Ammon's horn (tissue), 1 donor: ENCODE data around the gene ZNF765.
"Not testable (repeated sequence)": the region's sequence is repeated elsewhere in the genome, so short reads cannot be mapped to it uniquely, and the experiment has no call there.

Experiments
- DNase-seq: peaks from one replicate; pipeline ENCODE4 v3.0.0-alpha.2; 2016; ENCODE audit warnings: low spot score

The ZNF765 gene

DNA sequence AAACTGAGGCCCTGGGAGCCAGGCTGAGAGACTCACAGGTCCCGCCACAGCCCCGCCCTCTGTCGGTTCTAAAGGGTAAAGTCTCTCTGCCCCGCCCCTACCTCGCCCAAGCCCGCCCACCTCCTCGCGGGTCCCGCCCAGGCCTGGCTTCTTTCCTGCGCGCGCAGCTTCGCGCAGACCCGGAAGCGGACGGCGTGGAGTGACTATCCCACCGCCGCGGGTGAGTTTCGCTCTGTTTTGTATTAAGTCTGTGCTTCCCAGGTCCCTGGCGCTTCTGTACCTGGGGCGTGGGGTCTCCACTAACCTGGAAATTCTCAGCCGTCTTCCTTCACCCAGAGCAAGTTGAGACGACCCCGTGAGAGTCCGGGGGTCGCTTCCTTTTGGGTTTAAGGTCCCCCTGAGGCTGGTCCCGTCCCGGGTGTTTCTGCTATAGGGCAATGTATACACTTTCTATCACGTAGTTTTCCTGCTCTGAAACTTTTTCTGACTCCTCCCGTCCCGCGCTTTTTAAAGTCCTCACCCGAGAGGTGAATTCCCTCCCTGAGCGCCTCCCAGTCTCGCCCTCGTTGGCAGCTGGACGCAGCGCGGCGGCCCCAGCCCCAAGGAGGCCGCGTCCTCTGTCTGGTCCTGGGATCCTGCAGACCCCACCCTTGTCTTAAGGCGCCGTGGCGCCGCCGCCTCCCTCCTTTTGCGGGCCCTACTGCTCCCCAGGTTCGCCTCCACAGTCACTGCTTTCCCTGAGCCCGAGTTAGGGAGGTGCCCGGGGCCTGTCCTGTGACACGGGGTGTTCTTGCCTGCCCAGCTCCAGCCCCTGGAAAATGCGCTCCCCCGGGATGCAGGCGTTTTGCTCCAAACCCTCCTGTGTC, at the start of gene ZNF765:
TSS of gene ZNF765 (plus strand) at position 176 of the 866 bp plus-strand sequence. CDS start 2,867 bp downstream, outside the sequence.
- DNase-seq = peak; percentile 93

DNA sequence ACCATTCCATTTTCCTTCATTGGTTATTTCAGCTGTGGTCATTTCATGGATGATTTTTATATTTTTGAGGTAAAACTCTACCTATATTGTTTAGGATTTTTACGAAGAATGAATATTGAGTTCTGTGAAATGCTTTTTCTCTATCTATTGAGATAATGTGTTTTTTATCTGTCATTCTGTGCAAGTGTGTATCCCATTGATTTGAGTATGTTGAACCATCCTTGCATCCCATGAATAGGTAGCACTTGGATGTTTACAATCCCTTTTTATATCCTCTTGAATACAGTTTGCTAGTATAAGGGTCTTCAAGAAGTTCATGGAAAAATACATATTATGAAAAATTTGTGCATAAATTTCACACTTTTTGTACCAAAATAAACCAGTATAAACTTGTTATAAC, 39.2 kb upstream of the ZNF765 start:
- DNase-seq = no peak

DNA sequence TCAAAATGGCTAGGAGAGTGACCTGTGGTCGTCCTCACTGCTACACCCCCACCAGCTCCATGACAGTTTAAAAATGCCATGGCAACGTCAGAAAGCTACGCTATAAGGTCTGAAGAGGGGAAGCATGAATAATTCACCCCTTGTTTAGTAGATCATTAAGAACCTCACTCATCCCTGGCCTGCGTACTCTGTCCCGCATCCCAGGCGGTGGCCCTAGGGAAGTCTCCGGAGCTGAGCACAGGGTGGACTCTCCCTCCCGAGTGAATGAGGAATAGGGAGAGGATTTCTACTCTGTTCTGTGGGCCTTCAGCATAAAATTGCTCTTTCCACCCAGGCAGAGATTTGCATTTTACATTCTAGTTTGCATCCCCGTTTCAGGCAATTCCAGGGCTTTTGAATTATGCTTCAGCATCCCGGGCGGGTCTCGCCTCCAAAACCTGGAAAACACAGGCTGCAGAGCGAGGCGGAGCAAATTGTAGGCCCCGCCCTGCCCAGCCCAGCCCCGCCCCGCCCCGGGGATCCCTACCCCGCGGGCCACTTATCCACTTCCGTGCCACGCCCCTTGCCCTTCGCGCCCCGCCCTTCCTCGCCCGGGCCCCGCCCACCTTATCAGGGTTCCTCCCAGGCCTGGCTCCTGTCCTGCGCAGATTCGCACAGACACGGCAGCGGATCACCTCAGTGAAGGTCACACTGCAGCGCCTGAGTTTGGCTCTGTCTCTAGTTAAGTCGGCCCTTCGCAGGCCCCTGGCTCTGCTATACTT, 36.9 kb upstream of the ZNF765 start:
- DNase-seq = no peak

DNA sequence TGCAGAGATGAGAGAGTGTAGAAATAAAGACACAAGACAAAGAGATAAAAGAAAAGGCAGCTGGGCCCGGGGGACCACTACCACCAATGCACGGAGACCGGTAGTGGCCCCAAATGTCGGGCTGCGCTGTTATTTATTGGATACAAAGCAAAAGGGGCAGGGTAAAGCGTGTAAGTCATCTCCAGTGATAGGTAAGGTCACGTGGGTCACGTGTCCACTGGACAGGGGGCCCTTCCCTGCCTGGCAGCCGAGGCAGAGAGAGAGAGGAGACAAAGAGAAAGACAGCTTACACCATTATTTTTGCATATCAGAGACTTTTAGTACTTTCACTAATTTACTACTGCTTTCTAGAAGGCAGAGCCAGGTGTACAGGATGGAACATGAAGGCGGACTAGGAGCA, 34.9 kb upstream of the ZNF765 start:
- DNase-seq = not testable (repeated sequence)

DNA sequence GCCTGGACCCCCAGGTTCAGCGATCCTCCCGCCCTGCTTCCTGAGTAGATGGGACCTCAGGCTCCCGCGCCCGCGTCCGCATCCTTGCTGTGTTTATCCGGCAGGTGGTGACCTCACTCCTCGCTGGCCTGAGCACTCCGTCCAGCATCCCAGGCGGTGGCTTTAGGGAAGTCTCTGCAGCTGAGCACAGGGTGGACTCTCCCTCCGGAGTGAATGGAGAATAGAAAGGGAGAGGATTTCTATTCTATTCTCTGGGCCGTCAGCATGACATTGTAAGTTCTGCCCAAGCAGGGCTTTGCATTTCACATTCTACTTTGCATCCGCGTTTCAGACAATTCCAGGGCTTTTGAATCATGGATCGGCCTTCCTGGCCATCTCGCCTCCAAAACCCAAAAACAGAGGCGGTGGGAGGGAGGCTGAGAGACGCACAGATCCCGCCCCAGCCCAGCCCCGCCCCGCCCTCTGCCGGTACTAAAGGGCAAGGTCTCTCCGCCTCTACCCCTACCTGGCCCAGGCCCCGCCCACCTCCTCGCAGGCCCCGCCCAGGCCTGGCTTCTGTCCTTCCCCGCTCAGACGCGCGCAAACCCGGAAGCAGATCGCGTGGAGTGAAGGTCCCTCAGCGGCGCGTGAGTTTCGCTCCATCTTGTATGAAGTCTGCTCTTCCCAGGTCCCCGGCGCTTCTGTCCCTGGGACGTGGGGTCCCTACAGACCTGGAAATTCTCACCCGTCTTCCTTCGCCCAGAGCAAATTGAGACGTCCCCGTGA, 29.6 kb upstream of the ZNF765 start, which contains the start of gene ZNF525:
TSS of gene ZNF525 (plus strand) at position 572 of the 765 bp plus-strand sequence. CDS start 6,577 bp downstream, outside the sequence.
- DNase-seq = peak; percentile 91

DNA sequence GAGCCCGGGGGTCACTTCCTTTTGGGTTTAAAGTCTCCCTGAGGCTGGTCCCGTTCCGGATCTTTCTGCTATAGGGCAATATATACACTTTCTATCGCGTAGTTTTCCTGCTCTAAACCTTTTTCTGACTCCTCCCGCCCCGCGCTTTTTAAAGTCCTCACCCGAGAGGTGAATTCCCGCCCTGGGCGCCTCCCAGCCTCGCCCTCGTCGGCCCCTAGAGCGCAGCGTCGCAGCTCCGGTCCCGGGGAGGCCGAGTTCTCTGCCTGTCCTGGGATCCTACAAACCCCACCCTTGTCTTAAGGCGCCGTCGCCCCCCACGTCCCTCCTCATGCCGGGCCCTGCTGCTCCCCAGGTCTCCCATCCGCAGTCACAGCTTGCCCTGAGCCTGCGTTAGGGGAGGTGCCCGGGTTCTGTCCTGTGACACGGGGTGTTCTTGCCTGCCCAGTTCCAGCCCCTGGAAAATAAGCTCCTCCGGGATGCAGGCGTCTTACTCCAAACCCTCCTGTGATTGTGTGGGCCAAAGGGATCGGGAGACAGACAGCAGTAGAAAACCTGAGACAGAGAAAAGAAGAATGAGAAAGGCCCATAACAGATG, 29.0 kb upstream of the ZNF765 start:
- DNase-seq = no peak

DNA sequence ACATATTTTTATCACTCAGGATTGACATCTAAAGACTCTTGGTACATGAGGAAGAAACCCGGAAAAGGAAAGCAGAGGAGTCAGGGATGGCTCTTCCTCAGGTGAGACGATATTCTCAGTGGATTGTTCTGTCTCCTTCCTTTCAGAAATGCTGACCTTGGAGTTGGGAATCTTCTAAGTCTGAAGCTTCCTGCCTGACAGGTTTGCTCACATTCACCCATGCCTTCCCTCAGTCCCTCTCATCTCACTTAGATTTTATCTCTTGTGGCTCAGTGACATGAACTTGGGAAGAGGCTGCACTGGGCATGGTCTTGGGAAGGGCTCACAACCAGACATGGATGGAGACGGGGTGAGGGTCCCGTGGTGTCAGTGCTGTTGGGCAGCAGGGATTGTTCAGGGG, 22.8 kb upstream of the ZNF765 start:
- no peak for DNase-seq

DNA sequence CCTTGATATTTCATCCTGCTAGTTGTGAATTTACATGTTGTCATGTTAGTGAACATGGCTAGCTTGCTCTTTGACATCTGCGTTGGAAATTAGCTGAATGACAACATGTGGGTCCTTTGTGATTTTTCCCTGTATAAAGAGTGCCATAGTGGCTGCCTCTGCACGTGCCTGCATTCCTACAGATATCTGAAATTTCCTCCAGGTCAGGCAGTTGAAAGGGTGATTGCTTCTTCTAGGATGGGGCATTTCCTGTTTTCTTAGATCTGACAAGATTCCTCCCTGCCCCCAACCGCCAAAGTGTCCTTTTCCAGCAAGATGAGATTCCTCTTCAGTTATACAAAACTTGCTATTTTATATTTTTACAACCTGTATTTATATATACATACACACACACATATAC, 20.7 kb upstream of the ZNF765 start:
- DNase-seq = no peak

DNA sequence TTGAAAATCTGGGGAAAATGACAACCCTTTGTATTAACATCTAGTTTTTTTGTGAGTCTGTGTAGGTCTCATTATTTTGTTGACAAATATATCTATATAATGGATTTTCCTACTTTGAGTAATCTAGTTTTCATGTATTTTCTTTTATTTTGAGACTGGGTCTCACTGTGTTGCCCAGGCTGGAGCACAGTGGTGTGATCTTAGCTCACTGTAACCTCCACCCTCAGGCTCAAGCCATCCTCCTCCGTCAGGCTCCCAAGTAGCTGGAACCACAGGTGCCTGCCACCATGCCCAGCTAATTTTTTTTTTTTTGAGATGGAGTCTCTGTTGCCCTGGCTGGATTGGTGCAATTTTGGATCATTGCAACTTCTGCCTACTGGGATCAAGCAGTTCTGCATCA, 20.2 kb upstream of the ZNF765 start:
- DNase-seq = no peak

DNA sequence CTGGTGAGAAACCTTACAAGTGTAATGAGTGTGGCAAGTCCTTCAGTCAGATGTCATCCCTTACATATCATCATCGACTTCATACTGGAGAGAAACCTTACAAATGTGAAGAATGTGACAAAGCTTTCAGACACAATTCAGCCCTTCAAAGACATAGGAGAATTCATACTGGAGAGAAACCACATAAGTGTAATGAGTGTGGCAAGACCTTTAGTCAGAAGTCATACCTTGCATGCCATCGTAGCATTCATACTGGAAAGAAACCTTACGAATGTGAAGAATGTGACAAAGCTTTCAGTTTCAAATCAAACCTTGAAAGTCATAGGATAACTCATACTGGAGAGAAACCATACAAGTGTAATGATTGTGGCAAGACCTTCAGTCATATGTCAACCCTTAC, 13.6 kb upstream of the ZNF765 start:
- DNase-seq = no peak

DNA sequence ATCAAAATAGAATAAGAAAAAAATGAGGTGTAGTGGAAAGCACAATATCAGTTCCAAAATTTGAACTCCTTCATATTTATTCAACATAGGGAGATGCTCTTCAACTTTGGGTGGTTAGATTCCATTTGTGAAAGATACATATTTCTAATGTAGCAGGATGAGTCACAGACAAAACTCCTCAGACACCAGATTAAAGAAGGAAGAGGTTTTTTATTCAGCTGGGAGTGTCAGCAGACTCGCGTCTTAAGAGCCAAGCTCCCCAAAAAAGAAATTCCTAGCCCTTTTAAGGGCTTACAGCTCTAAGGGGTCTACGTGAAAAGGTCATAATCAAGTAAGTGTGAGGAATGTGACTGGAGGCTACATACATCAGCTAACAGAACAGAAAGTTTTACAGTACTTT, 6.8 kb upstream of the ZNF765 start:
- DNase-seq = no peak

DNA sequence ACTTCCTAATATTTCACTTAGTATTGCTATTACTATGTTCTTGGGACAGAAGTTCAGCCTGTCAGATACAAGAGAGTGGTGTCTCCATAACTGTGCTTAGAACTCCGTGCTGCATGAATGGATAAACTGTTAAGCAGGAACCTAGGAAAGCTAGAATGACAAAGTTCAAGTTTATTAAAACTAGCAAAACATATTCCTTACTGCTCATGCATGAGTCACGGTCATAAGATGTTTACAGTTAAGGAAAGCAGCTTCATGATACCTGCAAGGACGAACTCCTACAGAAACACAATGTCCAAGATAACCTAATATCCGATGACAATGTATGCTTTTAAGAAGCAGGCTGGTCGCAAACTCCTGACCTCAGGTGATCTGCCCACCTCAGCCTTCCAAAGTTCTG, 6.0 kb upstream of the ZNF765 start:
- DNase-seq = no peak

DNA sequence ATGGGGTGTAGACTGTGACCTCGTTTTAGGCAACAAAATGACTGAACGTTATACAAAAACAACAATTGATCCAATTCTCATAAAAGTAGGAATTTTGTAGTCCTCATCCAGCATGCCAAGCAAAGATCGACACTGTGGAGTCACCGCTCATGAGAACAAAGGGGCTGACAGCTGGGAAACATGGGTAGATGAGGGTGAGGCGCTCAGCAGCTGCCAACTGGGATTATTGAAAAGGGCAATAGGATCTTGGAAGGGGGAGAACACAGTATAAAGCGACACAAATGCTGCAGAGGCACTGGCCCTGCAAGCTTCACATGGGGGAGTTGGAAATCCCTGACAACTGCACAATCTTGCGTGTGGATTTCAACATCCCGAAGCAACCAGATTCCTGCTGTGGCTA, 5.4 kb upstream of the ZNF765 start:
- DNase-seq = no peak

DNA sequence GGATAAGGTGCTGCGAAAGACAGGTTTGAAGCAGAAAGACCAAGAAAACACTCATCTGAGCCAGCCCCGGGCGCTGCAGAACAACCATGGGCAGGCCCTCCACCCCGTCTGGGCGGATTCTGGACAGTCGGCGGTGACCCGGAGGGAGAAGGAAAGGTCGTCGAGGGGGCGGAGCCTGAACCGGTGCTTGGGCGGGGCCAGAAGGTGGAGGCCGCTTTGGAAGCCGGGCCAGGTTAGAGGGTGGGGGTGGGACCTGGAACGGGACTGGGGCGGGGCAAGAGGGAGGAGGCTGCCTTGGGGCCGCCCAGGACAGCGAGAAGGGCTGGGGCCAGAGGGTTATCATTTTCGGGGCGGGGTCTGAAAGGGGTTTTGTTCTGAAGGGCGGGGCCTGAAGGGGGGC, 5.0 kb upstream of the ZNF765 start:
- no peak for DNase-seq

DNA sequence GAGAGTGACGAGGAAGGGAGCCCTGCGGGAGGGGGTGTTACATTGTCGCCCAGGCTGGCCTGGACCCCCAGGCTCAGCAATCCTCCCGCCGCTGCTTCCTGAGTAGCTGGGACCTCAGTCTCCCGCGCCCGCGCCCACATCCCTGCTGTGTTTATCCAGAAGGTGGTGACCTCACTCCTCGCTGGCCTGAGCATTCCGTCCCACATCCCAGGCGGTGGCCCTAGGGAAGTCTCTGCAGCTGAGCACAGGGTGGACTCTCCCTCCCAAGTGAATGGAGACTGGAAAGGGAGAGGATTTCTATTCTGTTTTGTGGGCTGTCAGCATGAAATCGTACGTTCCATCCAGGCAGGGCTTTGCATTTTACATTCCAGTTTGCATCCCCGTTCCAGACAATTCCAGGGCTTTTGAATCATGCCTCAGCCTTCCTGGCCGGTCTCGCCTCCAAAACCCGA, 401 bp upstream of the ZNF765 start:
- DNase-seq = peak; percentile 42

DNA sequence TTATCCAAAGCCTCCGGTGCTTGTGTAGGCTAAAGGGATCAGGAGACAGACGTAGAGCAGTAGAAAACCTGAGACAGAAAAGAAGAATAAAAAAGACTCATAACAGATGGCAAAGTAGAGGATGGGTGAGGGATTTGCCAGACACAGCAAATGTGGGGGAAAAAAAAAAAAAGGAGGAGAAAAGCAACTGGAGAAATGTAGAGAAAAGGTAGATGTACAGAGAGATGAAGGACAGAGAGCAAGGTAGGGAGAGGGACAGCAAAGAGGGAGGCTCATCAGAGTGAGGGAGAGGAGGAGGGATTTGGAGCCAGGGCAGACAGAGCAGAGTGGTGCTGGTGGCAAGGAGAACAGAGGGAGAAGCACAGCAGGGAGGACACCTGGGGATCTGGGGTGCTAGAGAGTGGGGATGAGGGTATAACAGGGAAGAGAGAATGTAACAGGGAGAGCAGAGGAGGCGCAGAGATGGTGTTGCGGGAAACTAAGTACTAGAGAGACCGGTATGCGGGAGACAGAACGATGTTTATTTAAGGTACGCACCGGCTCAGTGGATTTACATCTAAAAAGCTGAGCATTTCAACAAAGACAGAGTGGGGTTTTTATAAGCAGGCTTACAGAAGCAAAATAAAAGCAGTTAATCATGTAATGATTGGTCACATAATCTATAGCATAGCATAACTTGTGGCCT, 1.0 kb downstream of the ZNF765 start:
- DNase-seq = not testable (repeated sequence)

DNA sequence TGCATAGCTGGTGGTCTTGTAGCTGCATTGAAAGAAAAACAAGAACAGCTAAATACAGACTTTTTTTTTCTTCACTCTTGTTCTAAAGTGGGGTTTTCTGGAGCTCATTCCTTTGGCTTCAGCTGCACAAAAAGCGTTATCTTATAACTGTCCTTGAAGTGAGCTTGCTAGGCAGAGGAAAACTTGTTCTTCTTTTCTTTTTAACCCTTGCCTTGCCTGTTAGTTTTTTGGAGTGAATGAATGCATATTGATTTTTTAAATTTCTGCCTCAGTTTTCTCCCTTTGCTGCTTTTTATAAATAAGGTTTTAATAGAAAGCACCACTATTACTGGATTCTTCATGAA, 1.5 kb downstream of the ZNF765 start:
- no peak for DNase-seq

DNA sequence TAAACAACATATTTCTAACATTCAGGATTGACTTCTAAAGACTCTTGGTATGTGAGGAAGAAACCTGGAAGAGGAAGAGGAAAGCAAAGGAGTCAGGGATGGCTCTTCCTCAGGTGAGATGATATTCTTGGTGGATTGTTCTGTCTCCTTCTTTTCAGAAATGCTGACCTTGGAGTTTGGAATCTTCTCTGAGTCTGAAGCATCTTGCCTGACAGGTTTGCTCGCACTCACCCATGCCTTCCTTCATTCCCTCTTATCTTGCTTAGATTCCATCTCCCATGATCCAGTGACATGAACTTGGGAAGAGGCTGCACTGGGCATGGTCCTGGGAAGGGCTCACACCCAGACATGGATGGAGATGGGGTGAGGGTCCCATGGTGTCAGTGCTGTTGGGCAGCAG, 3.0 kb downstream of the ZNF765 start:
- DNase-seq = not testable (repeated sequence)

DNA sequence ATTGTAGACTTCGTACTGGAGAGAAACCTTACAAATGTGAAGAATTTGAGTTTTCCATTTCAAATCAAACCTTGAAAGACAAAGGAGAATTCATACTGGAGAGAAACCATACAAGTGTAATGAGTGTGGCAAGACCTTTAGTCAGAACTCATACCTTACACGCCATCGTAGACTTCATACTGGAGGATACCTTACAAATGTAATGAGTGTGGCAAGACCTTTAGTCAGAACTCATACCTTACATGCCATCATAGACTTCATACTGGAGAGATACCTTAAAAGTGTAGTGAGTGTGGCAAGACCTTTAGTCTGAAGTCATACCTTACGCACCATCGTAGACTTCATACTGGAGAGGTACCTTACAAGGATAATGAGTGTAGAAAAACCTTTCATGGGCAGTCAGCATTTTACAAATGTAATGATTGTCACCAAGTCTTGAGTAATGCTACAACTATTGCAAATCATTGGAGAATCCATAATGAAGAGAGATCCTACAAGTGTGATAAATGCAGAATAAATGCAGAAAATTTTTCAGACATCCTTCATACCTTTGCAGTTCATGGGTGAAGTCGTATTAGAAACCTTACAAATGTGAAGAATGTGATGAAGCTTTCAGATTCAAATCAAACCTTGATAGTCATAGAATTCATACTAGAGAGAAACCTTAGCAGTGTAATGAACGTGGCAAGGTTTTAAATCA, 14.7 kb downstream of the ZNF765 start:
- no peak for DNase-seq

DNA sequence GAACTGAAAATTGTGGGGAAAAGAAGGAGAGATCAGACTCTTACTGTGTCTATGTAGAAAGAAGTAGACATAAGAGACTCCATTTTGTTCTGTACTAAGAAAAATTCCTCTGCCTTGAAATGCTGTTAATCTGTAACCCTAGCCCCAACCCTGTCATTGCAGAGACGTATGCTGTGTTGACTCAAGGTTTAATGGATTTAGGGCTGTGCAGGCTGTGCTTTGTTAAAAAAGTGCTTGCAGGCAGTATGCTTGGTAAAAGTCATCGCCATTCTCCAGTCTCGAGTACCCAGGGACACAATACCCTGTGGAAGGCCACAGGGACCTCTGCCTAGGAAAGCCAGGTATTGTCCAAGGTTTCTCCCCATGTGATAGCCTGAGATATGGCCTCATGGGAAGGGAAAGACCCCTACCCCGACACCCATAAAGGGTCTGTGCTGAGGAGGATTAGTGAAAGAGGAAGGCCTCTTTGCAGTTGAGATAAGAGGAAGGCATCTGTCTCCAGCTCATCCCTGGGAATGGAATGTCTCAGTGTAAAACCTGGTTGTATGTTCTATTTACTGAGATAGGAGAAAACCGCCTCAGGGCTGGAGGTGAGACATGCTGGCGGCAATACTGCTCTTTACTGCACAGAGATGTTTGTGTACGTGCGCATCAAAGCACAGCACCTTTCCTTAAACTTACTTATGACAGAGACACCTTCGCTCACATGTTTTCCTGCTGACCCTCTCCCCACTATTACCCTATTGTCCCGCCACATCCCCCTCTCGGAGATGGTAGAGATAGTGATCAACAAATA, 25.8 kb downstream of the ZNF765 start:
- DNase-seq = not testable (repeated sequence)
